PFSK-1 (cell line): ENCODE data around the gene MAGI2. TPM values are rescaled to one million over a fixed set of nuclear protein-coding genes. Genes with fewer than 3 reads are reported as not detected.

Source experiments
- FOXP2 ChIP-seq: optimal IDR thresholded peaks from 2 replicates; pipeline ENCODE3; 2011; ENCODE audit warnings: borderline replicate concordance, control low read depth, inconsistent platforms; ENCODE audit not compliant: insufficient read depth; ENCODE audit errors: extremely low read length, extremely low read depth
- POLR2AphosphoS5 ChIP-seq: IDR thresholded peaks from 2 replicates; pipeline ENCODE4 v1.6.1; 2012; ENCODE audit warnings: low read depth, mild to moderate bottlenecking, control low read depth, low read length, moderate library complexity
- REST ChIP-seq, 2 experiments: IDR thresholded peaks; 2 replicates each; pipeline versions ENCODE4 v1.6.1 to v1.8.0; 2011 to 2012; ENCODE audit warnings: low read depth in 2 of 2, low read length in 2 of 2, control low read depth in 1 of 2, inconsistent platforms in 1 of 2, mild to moderate bottlenecking in 1 of 2, moderate library complexity in 1 of 2; ENCODE audit not compliant: insufficient read depth in 1 of 2
- SIN3A ChIP-seq: IDR thresholded peaks from 2 replicates; pipeline ENCODE4 v1.6.1; 2012; ENCODE audit warnings: mild to moderate bottlenecking, low read length, moderate library complexity, borderline replicate concordance; ENCODE audit not compliant: insufficient read depth
- TAF1 ChIP-seq: IDR thresholded peaks from 2 replicates; pipeline ENCODE4 v1.6.1; 2012; ENCODE audit warnings: low read length, control low read depth, borderline replicate concordance; ENCODE audit not compliant: insufficient read depth
- polyA plus RNA-seq: library from polyadenylated mRNA; unstranded; fragments of >200 nt; gene quantifications from one replicate; pipeline ENCODE4 v1.2.1, GENCODE V29; 2012; ENCODE audit warnings: low read depth, missing spikeins; ENCODE audit not compliant: insufficient read length

MAGI2 gene
- 7.5 TPM for polyA plus RNA-seq

- no peak for TF ChIP-seq FOXP2
- TF ChIP-seq TAF1 = peak; percentile 64; the same call in 1 of the 2 replicates
- TF ChIP-seq SIN3A = peak; percentile 65; the same call in 1 of the 2 replicates
- TF ChIP-seq REST (IDR thresholded peaks at IDR 0.05; ENCODE audit: insufficient read depth in 1 of 2, low read depth in 2 of 2, low read length in 2 of 2) = 0 out of 4 replicates have a peak, but pooled peaks of 1 of the 2 experiments have one; percentile 33
- TF ChIP-seq POLR2AphosphoS5 = peak; percentile 21
These were observed at the start of gene MAGI2 for GRCh38 chr7:79453558-79454360. Gene MAGI2 (minus strand): TSS chr7:79453667. CDS start chr7:79453320, 347 bp downstream.

- TF ChIP-seq SIN3A = no peak
- TF ChIP-seq REST (IDR thresholded peaks at IDR 0.05; ENCODE audit: insufficient read depth in 1 of 2, low read depth in 2 of 2, low read length in 2 of 2) = no peak
- no peak for TF ChIP-seq TAF1
- no peak for TF ChIP-seq FOXP2
- TF ChIP-seq POLR2AphosphoS5 = no peak
These were observed 48.7 kb upstream of the MAGI2 start for GRCh38 chr7:79502151-79502550.

- TF ChIP-seq REST (IDR thresholded peaks at IDR 0.05; ENCODE audit: insufficient read depth in 1 of 2, low read depth in 2 of 2, low read length in 2 of 2) (no peak), POLR2AphosphoS5 (no peak), SIN3A (no peak), TAF1 (no peak), FOXP2 (no peak)
These were observed 47.3 kb upstream of the MAGI2 start for GRCh38 chr7:79500759-79501158.

GRCh38 chr7:79497728-79498127 is 44.3 kb upstream of the MAGI2 start:
- TF ChIP-seq TAF1 (no peak), SIN3A (no peak), POLR2AphosphoS5 (no peak), REST (IDR thresholded peaks at IDR 0.05; ENCODE audit: insufficient read depth in 1 of 2, low read depth in 2 of 2, low read length in 2 of 2) (no peak), FOXP2 (no peak)
